Measurements from ENCODE around the gene GPATCH1.

The GPATCH1 gene

DNA sequence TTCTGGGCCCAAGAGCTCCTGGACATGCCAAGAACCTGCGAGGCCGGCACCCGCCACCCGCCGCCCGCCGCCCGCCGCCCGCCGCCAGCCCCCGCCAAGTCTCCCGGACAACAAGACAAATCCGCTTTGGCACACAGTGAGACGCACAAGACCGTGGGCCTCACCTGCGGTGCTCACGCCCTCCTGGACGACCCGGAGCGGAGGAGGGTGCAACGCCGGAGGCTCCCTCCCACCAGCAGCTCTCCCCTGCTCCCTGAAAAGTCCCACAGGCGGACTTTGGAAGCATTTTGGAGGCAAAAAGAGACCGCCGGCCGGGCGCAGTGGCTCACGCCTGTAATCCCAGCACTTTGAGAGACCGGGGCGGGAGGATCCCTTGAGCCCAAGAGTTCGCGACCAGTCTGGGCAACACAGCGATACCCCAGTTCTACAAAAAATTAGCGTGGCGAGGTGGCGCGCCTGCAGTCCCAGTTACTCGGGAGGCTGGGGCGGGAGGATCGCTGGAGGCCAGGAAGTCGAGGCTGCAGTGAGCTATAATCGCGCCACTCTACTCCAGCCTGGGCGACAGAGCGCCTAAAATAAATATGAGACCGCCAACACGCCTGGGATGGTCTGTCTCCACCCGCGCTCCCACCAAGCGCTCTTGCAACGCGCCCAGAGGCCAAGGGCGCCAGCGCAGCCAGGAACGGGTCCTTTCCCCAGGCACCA lies 17.1 kb upstream of the GPATCH1 start:
- no peak for FAIRE-seq

DNA sequence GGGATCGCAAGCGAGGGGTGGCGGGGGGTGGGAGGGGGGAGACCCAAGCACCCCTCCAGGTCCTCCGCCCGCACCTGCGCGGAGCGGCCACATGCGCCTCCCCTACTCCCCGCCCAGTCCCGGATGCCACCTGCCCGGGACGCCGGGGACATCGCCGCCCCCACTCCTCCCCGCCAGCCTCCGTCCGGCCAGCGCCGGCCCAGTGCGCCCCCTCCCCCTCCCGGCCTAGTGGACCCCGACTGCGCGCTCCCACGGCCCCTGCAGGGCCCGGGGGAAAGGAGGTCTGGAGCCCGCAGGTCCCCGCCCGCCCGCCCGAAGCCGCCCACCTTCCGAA lies 16.6 kb upstream of the GPATCH1 start:
- no peak for FAIRE-seq

DNA sequence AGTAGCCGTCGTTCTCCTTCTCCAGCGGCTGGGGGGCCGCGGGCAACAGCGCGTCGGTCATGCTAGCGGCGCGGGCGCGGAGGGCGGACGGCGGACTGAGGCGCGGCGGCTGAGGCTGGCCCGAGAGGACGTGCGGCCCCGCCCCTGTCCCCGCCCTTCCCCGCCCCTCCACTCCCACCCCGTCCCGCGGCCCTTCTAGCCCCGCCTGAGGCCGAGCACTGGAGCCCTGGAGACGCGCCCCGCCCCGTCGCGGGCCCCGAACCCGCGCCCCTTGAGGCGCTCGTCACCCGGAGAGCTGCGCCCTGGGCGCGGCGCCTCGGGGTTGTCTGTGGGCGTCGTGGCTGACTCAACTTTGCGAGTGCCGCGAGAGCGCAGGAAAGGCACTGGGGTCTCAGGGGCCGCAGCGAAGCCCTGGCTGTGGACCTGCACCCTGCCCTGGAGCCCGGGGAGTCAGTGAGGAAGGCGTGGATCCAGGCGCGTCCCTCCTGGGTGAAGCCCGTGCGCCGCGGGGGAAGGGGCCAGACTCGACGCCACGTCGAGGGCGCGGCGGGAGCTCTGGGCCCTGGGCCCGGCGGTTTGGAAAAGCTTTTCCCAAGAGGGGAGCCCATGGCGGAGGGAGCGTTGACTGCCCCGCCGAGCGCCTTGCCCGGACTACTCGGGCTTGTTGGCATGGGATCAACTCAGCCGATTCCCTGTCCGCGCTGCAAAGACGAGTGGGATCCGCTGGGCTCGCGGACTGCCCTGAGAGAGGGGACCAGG lies 16.0 kb upstream of the GPATCH1 start, which contains the start of gene RHPN2:
RHPN2 (minus strand) TSS at position 97 of the 759 bp plus-strand sequence; CDS start at position 61, 36 bp downstream.
- no peak for FAIRE-seq

DNA sequence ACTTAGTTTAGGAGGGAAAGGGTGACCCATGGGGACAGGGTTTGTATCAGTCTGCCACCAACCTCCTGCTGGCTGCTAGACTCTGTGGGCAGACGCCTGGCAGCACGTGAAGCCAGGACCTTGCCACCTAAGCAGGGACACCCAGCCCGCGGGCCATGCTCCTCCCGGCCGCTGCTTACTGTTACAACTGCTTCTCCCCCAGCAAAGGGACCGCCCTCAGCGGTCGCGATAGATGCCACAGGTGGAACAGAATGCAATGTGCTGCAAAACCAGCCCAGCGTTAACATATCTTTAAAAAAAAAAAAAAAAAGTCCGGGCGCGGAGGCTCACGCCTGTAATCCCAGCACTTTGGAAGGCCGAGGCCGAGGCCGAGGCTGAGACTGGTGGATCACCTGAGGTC lies 14.4 kb upstream of the GPATCH1 start:
- no peak for FAIRE-seq

DNA sequence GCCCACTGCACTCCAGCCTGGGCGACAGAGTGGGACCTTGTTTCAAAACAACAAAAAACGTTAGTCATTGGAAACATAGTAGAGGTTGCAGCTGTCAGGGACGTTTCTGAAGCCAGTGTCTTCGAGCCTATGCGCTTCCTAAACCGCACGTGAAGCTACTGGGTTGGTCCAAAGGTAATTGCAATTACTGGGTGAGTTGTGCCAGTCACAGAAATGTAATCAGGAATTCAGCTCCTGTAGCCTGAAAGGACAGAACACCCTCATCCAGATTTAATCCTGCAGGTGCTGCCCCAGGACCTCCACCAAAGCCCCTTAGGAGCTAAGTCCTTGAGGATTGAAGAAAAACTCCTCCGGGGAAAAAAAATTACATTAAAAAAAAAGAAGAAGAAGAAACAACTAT lies 13.9 kb upstream of the GPATCH1 start:
- no peak for FAIRE-seq

DNA sequence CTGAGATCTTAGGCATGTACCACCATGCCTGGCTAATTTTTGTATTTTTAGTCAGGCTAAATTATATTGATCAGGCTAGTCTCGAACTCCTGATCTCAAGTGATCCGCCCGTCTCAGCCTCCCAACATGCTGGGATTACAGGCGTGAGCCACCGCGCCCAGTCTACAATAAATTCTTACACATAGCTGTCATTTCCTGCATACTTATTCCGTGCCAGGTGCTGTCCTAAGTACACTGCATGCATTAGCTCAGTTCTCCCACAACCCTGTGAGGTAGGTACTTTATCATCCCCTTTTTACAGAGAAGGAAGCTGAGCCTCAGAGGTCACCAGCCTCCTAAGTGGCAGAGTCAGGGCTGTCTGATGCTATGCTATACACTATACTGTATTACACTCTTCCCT lies 9.1 kb upstream of the GPATCH1 start:
- no peak for FAIRE-seq

DNA sequence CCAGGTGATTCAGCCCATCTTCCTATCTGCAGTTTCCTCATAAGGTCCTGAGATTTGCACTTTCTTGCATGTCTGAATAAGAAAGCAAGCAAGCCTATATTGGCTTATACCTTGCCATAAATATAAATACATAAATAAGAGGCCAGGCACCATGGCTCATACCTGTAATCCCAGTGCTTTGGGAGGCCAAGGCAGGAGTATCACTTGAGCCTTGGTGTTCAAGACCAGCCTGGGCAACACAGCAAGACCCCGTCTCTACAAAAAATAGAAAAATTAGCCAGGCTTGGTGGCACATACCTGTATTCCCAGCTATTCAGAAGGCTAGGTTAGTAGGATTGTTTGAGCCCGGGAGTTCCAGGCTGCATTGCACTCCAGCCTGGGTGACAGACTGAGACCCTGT lies 5.5 kb upstream of the GPATCH1 start:
- no peak for FAIRE-seq

DNA sequence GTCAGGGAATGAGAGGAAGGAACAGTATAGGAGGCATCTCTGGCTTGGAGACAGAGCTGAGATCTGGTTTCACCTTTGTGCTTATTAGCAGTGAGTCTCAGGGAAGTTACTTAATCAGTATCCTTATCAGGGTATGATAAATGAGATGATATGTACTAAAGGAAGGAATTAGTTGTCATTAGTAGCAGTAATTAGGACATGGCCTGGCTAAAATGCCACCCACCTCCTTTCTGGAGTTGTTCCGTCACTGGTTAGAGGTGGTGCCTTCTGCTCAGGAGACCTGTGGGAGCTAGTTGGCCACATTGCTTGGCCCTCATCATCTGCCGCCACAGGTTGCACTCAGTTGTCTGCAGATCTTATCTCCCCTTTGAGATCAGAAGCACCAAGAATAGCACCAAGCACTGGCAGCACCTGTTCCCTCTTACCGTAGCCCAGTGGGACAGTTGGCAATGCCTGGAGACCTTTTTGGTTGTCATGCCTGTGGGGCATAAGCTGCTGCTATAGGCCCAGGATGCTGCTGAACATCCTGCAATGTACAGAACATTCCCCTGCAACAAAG lies 4.7 kb downstream of the GPATCH1 start:
- FAIRE-seq: no peak

DNA sequence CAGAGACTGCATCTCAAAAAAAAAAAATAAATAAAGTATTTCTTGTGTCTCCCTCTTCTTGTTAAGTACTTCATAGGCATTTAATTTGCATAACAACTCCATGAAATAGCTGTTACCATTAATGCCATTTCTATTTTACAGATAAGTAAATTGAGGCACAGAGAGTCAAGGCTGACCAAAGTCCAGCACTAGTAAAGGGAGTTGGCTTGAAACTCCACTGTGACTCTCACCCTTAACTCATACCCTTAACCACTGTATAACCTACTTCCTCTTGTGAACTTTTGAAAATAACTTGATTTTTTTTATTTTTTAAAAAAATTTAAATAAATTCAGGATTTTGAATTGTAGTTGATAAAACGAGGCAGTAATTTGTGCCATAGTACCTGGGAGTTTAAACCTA lies 6.0 kb downstream of the GPATCH1 start:
- FAIRE-seq: no peak

DNA sequence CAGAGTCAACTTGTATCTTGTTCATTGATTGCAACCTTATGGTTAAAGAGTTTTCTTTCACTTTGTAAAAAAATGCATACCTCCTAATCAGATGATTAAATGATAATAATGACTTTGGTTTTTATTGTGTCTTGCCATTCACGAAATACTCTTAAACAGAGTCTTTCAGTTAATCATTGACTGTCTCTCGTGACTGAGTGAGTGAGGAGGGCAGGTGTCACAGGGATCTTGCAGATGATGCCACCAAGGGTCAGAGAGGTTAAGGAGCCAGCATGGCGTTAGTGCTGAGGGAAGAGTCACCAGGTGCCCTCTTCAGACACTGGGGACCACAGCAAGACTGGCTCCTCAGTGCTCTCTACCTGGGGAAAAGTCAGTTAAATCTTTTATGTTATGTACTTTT lies 8.0 kb downstream of the GPATCH1 start:
- no peak for FAIRE-seq

DNA sequence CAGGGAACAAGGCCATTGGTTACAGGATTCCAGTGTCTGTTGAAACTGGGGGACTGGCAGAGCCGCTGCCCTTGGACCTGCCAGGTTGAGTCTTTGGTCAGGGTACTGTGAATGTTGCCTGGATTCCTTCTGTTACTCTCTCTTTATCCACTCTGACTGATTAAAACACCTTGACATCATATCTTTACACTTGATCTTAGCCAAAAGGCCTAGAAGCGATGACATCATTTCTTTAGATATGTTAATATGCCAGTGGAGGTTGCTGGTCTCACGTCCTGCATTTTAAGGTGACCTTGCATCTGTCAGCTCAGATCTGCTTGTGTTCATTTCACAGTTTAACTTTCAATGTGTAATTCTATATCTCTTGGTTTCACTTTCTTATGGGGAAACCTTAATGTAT lies 9.2 kb downstream of the GPATCH1 start:
- FAIRE-seq: no peak

DNA sequence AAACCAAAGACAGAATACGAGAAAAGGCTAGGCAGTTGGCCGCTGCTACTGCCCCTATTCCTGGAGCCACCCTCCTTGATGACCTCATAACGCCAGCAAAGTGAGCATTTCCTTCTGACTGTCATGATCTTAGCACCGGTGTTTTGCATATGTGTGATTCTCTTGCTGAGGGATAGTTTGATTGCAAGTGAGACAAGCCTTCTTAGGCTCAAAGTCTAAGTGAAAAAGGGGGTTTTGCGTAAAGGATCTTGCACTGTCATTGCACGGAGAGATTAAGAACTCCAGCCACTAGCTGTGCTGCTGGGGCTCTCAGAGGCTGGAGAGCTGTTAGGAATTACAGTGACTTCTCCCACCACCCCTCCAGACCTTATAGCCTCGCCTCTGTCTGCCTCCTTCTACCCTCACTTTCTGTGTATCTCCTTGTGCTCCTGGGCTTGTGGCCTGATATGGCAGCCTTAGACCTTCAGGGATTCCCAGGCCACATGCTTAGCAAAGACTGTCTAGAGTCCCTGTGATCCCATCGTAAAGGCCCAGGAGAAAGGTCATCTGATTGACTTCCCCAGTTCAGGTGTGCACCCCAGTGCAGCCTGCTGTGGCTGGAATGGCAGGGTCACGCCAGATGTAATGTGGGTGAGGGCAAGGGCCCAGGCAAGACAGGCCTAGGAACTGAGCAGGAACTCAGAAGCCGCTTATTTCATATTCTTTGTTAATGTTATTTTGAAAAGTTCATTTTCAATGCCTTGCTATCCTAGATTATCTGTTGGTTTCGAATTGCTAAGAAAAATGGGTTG lies 12.6 kb downstream of the GPATCH1 start:
- FAIRE-seq: no peak

DNA sequence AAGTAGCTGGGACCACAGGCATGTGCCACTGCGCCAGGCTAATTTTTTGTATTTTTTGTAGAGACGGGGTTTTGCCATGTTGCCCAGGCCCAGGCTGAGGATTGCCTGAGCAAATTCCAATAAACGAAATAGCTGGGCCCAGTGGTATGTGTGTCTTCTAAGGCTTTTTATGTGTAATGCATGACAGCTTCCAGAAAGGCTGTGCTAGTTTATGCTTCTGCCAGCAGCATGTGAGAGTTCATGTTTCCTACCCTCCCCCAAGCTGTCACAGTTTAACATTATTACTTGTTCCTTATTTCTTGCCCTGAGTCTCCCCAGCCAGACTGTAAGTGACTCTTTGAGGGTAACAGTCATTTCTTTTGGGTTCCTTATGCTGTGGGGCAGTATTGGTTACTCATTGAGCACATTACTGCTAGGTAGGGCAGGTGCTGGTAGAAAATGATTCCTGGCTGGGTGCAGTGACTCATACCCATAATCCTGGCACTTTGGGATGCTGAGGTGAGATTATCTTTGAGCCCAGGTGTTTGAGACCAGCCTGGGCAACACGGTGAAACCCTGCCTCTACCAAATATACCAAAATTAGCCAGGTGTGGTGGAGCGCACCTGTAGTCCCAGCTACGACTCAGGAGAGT lies 13.6 kb downstream of the GPATCH1 start:
- FAIRE-seq: no peak

DNA sequence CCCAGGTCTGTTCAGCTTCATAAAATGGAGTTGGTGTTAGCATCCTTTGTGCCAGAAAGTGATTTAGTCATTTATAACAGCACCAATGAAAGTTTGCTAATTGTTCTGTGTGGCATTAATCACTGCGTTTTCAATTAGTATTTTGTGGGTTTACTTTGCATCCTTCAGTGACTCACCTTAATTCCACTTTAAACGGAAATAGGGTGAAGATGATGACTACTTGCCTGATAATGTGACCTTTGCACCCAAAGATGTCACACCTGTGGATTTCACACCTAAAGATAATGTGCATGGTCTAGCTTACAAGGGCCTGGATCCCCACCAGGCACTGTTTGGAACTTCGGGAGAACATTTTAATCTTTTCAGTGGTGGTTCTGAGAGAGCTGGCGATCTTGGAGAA lies 15.0 kb downstream of the GPATCH1 start:
- FAIRE-seq: no peak

DNA sequence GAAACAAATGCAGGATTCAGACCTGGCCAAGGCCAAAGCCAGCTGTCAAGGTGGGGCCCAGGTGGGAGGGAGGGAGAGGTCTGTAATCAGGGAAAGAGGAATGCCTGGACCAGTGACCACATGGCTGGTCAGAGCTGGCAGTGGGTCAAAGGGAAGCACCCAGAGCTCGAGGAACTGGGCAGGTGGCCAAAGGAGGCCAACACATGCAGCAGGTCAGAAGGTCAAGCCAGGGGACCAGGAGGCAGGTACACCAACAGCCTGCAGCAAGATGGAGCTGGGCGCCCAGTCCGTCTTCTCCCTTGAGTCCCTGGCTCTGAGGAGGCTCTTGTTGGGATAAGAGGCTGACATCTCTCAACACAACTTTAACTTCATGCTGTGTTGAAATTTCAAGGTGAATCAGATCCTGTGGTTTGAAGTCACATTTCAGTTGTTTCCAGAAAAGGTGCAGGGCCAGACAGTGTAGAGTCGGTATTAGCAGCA lies 17.1 kb downstream of the GPATCH1 start:
- FAIRE-seq: no peak

DNA sequence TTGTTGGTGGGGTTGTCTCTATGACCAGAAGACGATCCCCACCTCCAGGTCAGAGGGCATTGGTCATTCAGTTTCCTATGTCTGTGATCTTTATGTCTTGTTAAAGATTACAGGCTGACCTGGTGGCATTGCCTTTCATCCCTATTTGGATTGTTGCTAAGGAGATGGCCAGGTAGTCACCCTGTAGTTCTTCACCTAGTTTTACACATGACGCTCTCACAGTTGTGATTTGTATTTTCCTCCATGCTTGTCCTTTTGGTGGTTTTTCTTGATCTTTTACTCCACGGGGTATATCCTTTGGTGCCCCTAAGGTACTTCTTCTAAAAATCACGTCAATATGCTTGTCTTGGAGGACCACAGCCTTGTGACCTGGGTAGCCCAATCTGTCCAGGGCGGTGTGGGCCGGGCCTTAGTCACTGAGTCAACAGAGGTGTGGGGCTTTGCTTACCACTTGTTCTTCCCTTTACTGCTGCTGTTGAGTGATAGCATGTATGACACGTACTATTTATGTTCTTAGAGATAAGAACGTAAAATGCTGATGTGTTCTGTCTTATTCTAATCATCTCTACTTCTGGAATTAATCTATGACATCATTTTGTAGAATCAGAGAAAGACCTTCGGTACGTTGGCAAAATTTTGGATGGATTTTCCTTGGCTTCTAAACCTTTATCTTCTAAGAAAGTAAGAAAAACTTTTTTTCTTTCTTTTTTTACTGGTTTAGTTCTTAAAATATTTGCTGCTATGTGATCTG lies 20.1 kb downstream of the GPATCH1 start:
- no peak for FAIRE-seq

DNA sequence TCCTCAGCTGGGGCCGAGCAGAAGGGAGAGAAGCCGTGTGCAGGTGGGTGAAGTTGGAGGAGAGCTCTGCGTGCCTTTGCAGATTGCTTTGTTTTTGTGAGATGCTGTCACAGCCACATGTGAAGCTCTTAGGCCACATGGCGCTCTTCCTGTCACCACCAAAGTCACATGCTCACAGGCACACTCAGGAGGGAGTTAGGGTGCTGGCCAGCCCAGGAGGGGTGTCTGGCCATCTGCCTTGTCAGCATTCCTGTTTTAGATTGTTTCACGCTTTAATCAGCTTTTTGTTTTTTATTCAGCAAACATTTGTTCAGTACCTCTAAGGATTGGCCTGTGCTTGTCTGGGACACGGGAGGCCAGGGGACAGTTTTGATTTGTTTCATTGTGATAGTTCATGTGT lies 21.9 kb downstream of the GPATCH1 start:
- no peak for FAIRE-seq

DNA sequence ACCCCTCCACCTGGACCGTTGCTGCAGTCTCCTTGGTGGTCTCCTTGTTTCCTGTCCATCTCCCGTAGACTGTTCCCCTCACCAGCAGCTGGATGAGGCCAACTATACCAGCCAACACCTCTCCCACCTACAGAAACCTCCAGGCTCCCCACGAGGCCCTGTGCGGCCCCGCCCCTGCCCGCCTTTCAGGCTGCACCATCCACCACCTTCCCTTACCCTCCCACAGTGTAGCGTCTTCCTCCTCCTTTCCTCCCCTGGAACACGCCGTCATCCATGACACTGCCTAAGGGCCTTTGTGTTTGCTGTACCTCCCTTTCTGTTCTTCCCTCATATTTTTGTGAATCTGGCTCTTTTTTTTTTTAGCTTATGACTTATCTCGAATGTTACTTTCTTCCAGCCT lies 27.2 kb downstream of the GPATCH1 start:
- no peak for FAIRE-seq

DNA sequence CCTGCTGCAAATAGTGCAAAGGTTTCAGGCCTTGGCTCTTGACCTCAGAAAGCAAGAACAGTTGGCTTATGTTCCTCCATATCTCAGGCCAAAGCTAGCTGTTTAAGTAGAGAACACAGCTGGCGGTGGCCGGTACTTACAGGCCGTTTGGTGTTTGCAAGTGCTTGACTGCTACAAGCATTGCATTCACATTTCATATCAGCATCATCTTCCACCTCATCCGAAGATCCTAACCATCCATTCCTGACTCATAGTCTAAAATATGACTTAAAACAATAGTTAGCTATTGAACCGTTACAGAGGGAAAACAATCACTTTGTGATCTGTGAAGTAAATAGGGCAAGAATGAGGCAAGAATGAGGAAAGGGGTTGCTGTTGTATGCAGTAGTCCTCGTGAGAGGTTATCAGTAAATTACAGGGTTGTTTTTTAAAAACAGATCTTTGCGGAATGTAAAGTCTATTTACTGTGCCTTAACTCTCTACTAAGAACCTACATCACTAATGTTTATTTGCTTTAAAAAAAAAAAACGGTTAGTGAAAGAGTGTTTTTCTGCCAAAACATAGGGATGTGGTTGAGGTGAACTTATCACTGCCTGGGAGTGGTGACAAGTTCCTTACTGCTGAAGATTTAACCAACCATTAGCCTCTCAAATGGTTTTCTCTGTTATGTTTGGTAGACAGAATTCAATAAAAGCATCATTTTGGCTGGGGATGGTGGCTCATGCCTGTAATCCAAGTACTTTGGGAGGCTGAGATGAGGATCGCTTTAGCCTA lies 29.3 kb downstream of the GPATCH1 start:
- FAIRE-seq: no peak

DNA sequence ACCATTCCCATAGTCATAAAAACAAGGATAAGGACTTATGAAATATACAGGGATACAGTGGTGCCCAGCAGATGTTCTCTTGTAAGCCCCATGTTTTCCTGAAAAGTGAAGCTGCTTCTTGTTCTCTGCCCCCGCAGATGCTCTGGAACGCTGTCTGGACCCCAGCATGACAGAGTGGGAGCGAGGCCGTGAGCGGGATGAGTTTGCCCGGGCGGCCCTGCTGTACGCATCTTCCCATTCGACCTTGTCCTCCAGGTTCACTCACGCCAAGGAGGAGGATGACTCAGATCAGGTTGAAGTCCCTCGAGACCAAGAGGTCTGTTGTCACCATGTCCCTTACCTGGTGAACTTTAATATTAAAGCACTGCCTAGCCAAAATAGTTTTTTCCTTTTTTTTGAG lies 30.6 kb downstream of the GPATCH1 start:
- no peak for FAIRE-seq

DNA sequence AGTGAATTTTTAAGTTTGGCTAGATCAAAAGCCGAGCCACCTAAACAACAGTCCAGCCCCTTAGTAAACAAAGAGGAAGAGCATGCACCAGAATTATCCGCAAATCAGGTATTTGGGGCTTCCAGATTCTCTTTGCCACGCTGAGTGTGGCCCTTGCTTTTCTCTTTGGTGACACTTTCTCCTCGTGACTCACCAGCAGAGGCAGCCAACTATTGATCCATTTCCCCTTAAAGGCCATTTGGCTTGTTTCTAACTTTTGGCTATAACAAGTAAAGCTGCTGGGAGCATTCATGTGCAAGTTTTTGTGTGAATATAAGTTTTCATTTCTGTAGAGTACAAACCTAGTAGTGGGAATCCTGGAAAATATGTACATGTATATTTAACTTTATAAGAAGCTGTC lies 33.3 kb downstream of the GPATCH1 start:
- FAIRE-seq: no peak

Measured in islet of Langerhans (tissue), 1 donor.